CD14-positive monocyte (primary cell): ENCODE measurements around the gene CARMIL1. TPM values are rescaled to one million over a fixed set of nuclear protein-coding genes. Genes with fewer than 3 reads are reported as not detected.

ENCODE experiments used
- DNase-seq, 3 donors: peaks; one replicate each; pipeline ENCODE4 v3.0.0-alpha.2; 2011 to 2022
- H2AFZ ChIP-seq: 2 replicates; pipeline ENCODE4 v1.6.0; 2012; ENCODE audit warnings: mild to moderate bottlenecking, low read depth, low read length, inconsistent platforms; ENCODE audit not compliant: insufficient read depth, poor library complexity, severe bottlenecking
- H3K27ac ChIP-seq, 2 donors: 1 replicate in 1 of 2; 2 replicates in 1 of 2; pipeline ENCODE4 v1.5.1; 2012 to 2013; ENCODE audit warnings: low read length in 2 of 2, control low read depth in 1 of 2, inconsistent platforms in 1 of 2, low read depth in 1 of 2, mild to moderate bottlenecking in 1 of 2
- H3K27me3 ChIP-seq, 2 donors: one replicate each; pipeline versions ENCODE4 v1.6.0 to v1.6.1; 2011 to 2013; ENCODE audit warnings: low read length in 2 of 2; ENCODE audit not compliant: control insufficient read depth in 2 of 2, insufficient read depth in 2 of 2
- H3K36me3 ChIP-seq, 2 donors: replicated peaks in 1 of 2; 1 replicate in 1 of 2; 2 replicates in 1 of 2; pipeline versions ENCODE4 v1.5.1 to v1.6.1; 2012 to 2013; ENCODE audit warnings: low read length in 2 of 2, control low read depth in 1 of 2, inconsistent platforms in 1 of 2, mild to moderate bottlenecking in 1 of 2; ENCODE audit not compliant: insufficient read depth in 2 of 2, control insufficient read depth in 1 of 2
- H3K4me1 ChIP-seq, 2 donors: 1 replicate in 1 of 2; 2 replicates in 1 of 2; pipeline versions ENCODE4 v1.5.1 to v1.6.1; 2012 to 2013; ENCODE audit warnings: low read length in 2 of 2, control low read depth in 1 of 2, inconsistent platforms in 1 of 2, mild to moderate bottlenecking in 1 of 2, moderate library complexity in 1 of 2; ENCODE audit not compliant: insufficient read depth in 2 of 2, control insufficient read depth in 1 of 2
- H3K4me2 ChIP-seq: replicated peaks from 2 replicates; pipeline ENCODE3; 2012; ENCODE audit warnings: low read length, moderate library complexity, mild to moderate bottlenecking; ENCODE audit not compliant: poor library complexity, severe bottlenecking; ENCODE audit errors: extremely low read depth
- H3K4me3 ChIP-seq, 3 experiments: fragments of 200-600 bp in 1 of 3; sonication (generic) in 1 of 3; replicated peaks in 1 of 3; 1 replicate in 2 of 3; 2 replicates in 1 of 3; pipeline ENCODE4 v1.5.1; 2011 to 2013; ENCODE audit warnings: low read length in 3 of 3, mild to moderate bottlenecking in 3 of 3, control low read depth in 2 of 3, low read depth in 2 of 3, inconsistent platforms in 1 of 3, moderate library complexity in 1 of 3
- H3K79me2 ChIP-seq: 2 replicates; pipeline ENCODE4 v1.6.0; 2012; ENCODE audit warnings: mild to moderate bottlenecking, control low read depth, inconsistent platforms, low read length, moderate library complexity; ENCODE audit not compliant: insufficient read depth
- H3K9ac ChIP-seq: 2 replicates; pipeline ENCODE4 v1.6.0; 2017; ENCODE audit warnings: low read length, mild to moderate bottlenecking; ENCODE audit not compliant: insufficient read depth, poor library complexity, severe bottlenecking
- H3K9me3 ChIP-seq, 2 donors: replicated peaks in 1 of 2; 1 replicate in 1 of 2; 2 replicates in 1 of 2; pipeline versions ENCODE4 v1.5.1 to v1.6.1; 2012 to 2013; ENCODE audit warnings: low read length in 2 of 2, control low read depth in 1 of 2; ENCODE audit not compliant: control insufficient read depth in 1 of 2, insufficient read depth in 1 of 2
- H4K20me1 ChIP-seq: 2 replicates; pipeline ENCODE4 v1.6.0; 2012; ENCODE audit warnings: mild to moderate bottlenecking, low read length, control low read depth, moderate library complexity; ENCODE audit not compliant: insufficient read depth
- H3K27ac Mint-ChIP-seq, 7 donors: one replicate each; pipeline ENCODE4 v1.8.0; 2020; ENCODE audit warnings: mild to moderate bottlenecking in 7 of 7, mixed read lengths in 7 of 7, moderate library complexity in 6 of 7, inconsistent platforms in 2 of 7
- H3K27me3 Mint-ChIP-seq, 3 donors: one replicate each; pipeline ENCODE4 v1.8.0; 2021 to 2022; ENCODE audit warnings: low read depth in 3 of 3, mild to moderate bottlenecking in 3 of 3, mixed read lengths in 3 of 3, moderate library complexity in 3 of 3, inconsistent platforms in 1 of 3
- H3K36me3 Mint-ChIP-seq, 2 donors: one replicate each; pipeline ENCODE4 v1.8.0; 2020; ENCODE audit warnings: mixed read lengths in 2 of 2, inconsistent platforms in 1 of 2, mild to moderate bottlenecking in 1 of 2
- H3K4me1 Mint-ChIP-seq: one replicate; pipeline ENCODE4 v1.8.0; 2020; ENCODE audit warnings: mild to moderate bottlenecking, mixed read lengths
- H3K4me3 Mint-ChIP-seq, 2 donors: one replicate each; pipeline ENCODE4 v1.8.0; 2020; ENCODE audit warnings: mild to moderate bottlenecking in 2 of 2, mixed read lengths in 2 of 2, moderate library complexity in 1 of 2
- H3K9me3 Mint-ChIP-seq, 7 donors: one replicate each; pipeline ENCODE4 v1.8.0; 2020 to 2022; ENCODE audit warnings: mixed read lengths in 7 of 7, mild to moderate bottlenecking in 6 of 7, moderate library complexity in 6 of 7, inconsistent platforms in 2 of 7
- whole genome bisulfite sequencing: methylation state at CpG from one replicate; pipeline ENCODE4 v1.1.5; 2013; ENCODE audit warnings: missing lambda C conversion rate; ENCODE audit not compliant: insufficient coverage; 5-methylcytosine and 5-hydroxymethylcytosine counted together
- intact Hi-C, 2 donors: fragments of 100-400 bp; cut with micrococcal nuclease; formaldehyde crosslinking; loops; one replicate each; pipeline versions ENCODE4 v1.15.0 to v1.15.1; 2023
- polyA plus RNA-seq, 3 donors: library from polyadenylated mRNA; depleted of rRNA in 1 of 3; unstranded in 2 of 3; stranded (reverse) in 1 of 3; fragments of 300-500 nt in 2 of 3; fragments of >200 nt in 1 of 3; fragmentation: Illumina TruSeq in 2 of 3; gene quantifications; 1 replicate in 2 of 3; 2 replicates in 1 of 3; pipeline ENCODE4 v1.2.3, GENCODE V29; 2012 to 2021
- TF ChIP-seq, protein P1 (sequence below): fragments of 200-600 bp; IDR thresholded peaks from one replicate; pipeline ENCODE4 v1.8.0; 2022; ENCODE audit warnings: antibody characterized with exemption, mild to moderate bottlenecking

The CARMIL1 gene
- polyA plus RNA-seq, 3 donors, result 0.30 to 0.49 (median 0.41) TPM

DNA sequence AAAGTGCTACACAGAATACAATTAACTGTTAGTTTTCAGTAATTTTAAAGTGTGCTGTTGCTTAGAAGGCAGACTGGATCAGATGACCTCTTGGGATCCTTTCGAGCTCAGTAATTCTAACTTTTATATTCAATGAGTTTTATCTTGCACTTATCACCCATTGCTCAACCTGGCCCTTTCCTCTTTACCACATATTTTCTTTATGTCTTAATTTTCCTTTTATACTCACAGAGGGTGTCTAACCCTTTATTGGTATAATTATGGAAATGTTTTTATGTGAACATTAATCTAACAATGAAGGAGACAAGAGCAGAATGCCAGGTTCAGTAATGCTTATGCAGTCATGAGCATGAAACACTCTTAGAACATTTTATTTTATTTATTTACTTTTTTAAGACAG, 39.7 kb upstream of the CARMIL1 start:
- DNase-seq, result no peak
- Histone ChIP-seq H3K79me2 (no peaks in the 10 kb centered on the region), H4K20me1 (no peaks in the 10 kb centered on the region), H3K4me3 (no peak overlapping the region), H3K4me1 (no peaks in the 10 kb centered on the region), H3K27me3 (no peaks in the 10 kb centered on the region), H3K4me2 (no peak overlapping the region), H3K36me3 (no peaks in the 10 kb centered on the region), H3K9ac (no peak overlapping the region), H3K9me3 (no peaks in the 10 kb centered on the region), H3K27ac (no peak overlapping the region), H2AFZ (no peak overlapping the region)
- no peaks in the 10 kb centered on the region for H3K4me1 Mint-ChIP-seq
- no peaks in the 10 kb centered on the region for H3K9me3 Mint-ChIP-seq
- intact Hi-C loops, result no loop called here
- H3K36me3 Mint-ChIP-seq, result no peaks in the 10 kb centered on the region
- TF ChIP-seq, protein P1, sequence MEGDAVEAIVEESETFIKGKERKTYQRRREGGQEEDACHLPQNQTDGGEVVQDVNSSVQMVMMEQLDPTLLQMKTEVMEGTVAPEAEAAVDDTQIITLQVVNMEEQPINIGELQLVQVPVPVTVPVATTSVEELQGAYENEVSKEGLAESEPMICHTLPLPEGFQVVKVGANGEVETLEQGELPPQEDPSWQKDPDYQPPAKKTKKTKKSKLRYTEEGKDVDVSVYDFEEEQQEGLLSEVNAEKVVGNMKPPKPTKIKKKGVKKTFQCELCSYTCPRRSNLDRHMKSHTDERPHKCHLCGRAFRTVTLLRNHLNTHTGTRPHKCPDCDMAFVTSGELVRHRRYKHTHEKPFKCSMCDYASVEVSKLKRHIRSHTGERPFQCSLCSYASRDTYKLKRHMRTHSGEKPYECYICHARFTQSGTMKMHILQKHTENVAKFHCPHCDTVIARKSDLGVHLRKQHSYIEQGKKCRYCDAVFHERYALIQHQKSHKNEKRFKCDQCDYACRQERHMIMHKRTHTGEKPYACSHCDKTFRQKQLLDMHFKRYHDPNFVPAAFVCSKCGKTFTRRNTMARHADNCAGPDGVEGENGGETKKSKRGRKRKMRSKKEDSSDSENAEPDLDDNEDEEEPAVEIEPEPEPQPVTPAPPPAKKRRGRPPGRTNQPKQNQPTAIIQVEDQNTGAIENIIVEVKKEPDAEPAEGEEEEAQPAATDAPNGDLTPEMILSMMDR, result no peak
- H3K27ac Mint-ChIP-seq, result no peak overlapping the region
- H3K4me3 Mint-ChIP-seq, result no peak overlapping the region
- H3K27me3 Mint-ChIP-seq, result peaks cover 0 to 3% (median 0%) of the 10 kb centered on the region in 3 donors
- WGBS, result 80% methylated on average over 1 of the region's 1 CpG

DNA sequence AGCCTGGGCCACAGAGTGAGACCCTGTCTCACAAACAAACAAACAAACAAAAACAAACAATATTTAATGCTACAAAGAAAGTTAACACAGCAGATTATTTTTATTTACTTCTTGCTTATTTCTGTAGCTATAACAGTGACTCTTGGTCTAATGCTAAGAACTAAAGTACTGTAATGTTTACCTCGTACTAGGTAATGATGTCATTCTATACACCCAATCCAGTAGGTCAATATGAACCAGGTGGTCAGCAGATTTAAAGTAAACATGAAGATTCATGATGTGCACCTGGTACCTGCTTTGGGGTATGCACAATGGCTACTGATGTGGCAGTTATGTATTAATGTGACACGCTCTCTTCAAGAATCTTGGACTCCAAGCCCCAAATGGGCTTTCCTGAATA, 36.6 kb upstream of the CARMIL1 start:
- H3K4me1 ChIP-seq, result no peaks in the 10 kb centered on the region
- TF ChIP-seq, protein P1, result no peak
- H3K36me3 ChIP-seq, result no peaks in the 10 kb centered on the region
- H3K9me3 ChIP-seq, result no peaks in the 10 kb centered on the region
- H3K27me3 Mint-ChIP-seq, result peaks cover 0 to 3% (median 2%) of the 10 kb centered on the region in 3 donors
- H3K27me3 ChIP-seq, result no peaks in the 10 kb centered on the region
- H3K4me3 Mint-ChIP-seq, result no peak overlapping the region
- DNase-seq, result no peak
- intact Hi-C loops, result no loop called here
- no peak overlapping the region for H3K4me3 ChIP-seq
- no peak overlapping the region for H2AFZ ChIP-seq
- no peaks in the 10 kb centered on the region for H3K36me3 Mint-ChIP-seq
- H4K20me1 ChIP-seq, result no peaks in the 10 kb centered on the region
- no peak overlapping the region for H3K27ac ChIP-seq
- WGBS, result 100% methylated on average over 1 of the region's 2 CpGs
- H3K9ac ChIP-seq, result no peak overlapping the region
- H3K79me2 ChIP-seq, result no peaks in the 10 kb centered on the region
- H3K9me3 Mint-ChIP-seq, result no peaks in the 10 kb centered on the region
- no peak overlapping the region for H3K4me2 ChIP-seq
- no peak overlapping the region for H3K27ac Mint-ChIP-seq
- H3K4me1 Mint-ChIP-seq, result no peaks in the 10 kb centered on the region
